HG03139 (cell line): Measurements from ENCODE around the gene NSUN2.

Source experiments
- ATAC-seq: cut with Tn5 transposase; IDR thresholded peaks from one replicate; pipeline ENCODE4 v1.9.1; 2021; ENCODE audit not compliant: unreplicated experiment

Gene NSUN2

GRCh38 chr5:6567068-6567467 is 65.8 kb downstream of the NSUN2 start:
- no peak for ATAC-seq

- no peak for ATAC-seq
These were observed 67.4 kb downstream of the NSUN2 start for GRCh38 chr5:6565492-6565891.

- no peak for ATAC-seq
These were observed 74.9 kb downstream of the NSUN2 start for GRCh38 chr5:6557807-6558575.

GRCh38 chr5:6556802-6557102 is 76.1 kb downstream of the NSUN2 start:
- no peak for ATAC-seq

- ATAC-seq = no peak
These were observed 76.6 kb downstream of the NSUN2 start for GRCh38 chr5:6556089-6556801.

GRCh38 chr5:6554812-6555211 is 78.0 kb downstream of the NSUN2 start:
- ATAC-seq = no peak

GRCh38 chr5:6553972-6554371 is 78.9 kb downstream of the NSUN2 start:
- ATAC-seq = no peak

- ATAC-seq = no peak
These were observed 80.2 kb downstream of the NSUN2 start for GRCh38 chr5:6552612-6553011.

- ATAC-seq = no peak
These were observed 80.9 kb downstream of the NSUN2 start for GRCh38 chr5:6551955-6552313.

GRCh38 chr5:6551287-6551954 is 81.4 kb downstream of the NSUN2 start:
- ATAC-seq = no peak

- no peak for ATAC-seq
These were observed 82.2 kb downstream of the NSUN2 start for GRCh38 chr5:6550628-6551027.
